Stimulated activated CD8-positive, alpha-beta memory T cell treated with anti-CD3 and anti-CD28 coated beads, Interleukin-12 subunit alpha, Interleukin-12 subunit beta, amount 100 ng/mL, for 4 hours (primary cell): ENCODE data around the gene SRC.
A peak's percentile ranks its signal among the peaks of the same experiment; 100 is the strongest.
"Not testable (repeated sequence)": the region's sequence is repeated elsewhere in the genome, so short reads cannot be mapped to it uniquely, and the experiment has no call there.

Experiments used
- DNase-seq: peaks from one replicate; pipeline ENCODE4 v3.0.0-alpha.2; 2020; ENCODE audit warnings: low read depth

Gene SRC

DNA sequence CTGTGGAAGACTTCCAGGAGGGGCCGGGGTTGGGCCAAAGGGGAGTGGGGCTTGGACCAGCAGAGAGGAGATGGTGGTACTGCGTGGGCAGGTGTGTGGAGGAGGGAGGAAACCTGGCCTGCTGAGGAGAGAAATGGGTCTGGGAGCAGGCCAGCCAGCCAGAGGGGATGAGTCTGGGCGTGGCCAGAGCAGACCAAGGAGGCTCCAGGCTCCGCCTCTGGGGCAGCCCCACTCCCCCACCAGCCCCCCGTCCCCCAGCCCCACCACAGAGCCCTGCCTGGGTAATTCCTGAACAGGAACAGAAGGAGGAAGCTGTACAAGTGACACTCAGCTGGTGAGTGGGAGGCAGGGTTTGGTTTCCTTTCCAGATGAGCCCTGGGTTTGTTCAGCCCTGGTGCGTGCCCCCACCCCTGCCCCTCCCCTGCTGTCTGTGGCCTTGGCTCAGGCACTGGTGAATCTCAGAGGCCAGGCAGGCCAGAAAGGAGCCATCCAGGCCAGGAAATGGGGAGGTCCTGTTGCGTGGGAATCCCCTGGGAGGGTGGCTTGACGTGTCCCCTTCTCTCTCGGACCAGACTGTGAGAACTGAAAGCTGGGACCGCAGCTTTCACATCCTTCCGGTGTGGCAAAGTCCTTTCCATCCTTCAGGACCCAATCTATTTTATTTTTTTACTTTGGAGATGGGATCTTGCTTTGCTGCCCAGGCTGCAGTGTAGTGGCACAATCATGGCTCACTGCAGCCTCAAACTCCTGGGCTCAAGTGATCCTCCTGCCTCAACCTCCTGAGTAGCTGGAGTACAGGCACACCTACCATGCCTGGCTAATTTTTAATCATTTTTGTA is 9.4 kb upstream of the SRC start:
- DNase-seq, result peak; percentile 41

DNA sequence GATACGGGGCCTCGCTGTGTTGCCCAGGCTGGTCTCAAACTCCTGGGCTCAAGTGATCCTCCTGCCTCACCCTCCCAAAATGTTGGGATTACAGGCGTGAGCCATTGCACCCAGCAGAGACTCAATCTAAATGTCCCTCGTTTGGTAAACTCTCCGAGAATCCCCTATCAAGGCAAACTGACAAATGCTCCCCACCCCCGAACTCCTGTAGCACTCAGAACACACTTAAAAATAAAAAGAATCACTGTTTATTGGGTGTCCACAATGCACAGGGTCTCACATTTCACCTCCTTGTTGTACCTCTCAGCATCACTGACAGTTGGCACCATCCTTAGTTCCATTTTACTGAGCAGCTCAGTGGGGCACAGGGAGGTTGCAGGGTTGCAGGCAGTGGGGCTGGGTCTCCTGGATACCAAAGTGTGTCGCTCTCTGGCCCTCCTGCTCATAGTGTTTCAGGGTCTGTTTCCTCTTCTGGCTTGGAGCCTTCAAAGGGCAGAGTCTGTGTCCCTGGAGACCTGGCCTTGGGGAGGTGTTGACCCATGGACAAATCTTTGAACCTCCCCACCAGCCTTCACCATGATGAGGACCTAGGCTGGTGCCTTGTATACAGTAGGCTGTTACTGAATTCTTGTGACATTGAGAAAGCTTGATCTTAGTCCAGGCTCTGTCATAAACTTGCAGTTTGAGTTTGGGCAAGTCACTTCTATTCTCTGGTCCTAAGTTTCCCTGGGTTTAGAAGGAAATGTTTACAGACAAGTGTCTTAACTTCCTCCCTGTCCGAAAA is 8.5 kb upstream of the SRC start:
- no peak for DNase-seq

DNA sequence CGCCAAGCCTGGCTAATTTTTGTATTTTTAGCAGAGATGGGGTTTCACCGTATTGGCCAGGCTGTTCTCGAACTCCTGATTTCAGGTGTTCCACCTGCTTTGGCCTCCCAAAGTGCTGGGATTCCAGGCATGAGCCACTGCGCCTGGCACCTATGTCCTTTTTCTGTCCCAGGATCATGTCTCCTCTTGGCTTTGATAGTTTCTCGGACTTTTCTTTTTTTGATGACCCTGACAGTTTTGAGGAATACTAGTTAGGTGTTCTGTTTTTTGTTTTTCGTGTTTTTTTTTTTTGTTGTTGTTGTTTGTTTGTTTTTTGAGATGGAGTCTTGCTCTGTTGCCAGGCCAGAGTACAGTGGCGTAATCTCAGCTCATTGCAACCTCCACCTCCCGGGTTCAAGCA is 7.6 kb upstream of the SRC start:
- DNase-seq, result not testable (repeated sequence)

DNA sequence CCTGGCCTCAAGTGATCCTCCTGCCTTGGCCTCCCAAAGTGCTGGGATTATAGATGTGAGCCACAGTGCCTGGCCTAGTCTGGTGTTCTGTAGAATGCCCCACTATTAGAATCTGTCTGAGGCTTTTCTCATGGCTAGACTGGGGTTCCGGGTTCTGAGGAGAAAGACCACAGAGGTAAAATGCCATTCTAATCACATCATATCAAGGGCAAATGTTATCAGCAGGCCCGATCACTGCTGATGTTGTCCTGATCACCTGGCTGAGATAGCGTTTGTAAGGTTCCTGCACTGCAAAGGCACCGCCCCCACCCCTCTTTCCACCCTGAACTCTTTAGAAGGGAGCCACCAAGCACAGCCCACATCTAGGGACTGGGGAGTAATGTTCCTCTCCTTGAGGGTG is 6.7 kb upstream of the SRC start:
- DNase-seq, result no peak

DNA sequence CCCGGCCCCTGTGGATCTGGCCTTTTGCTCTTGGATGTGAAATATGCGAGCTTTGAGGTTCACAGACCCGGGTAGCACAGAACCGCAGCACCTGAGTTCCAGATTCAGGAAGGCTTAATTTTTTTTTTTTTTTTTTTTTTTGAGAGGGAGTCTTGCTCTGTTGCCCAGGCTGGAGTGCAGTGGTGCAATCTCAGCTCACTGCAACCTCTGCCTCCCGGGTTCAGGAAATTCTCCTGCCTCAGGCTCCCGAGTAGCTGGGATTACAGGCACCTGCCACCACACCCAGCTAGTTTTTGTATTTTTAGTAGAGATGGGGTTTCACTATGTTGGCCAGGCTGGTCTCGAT is 6.2 kb upstream of the SRC start:
- not testable (repeated sequence) for DNase-seq

DNA sequence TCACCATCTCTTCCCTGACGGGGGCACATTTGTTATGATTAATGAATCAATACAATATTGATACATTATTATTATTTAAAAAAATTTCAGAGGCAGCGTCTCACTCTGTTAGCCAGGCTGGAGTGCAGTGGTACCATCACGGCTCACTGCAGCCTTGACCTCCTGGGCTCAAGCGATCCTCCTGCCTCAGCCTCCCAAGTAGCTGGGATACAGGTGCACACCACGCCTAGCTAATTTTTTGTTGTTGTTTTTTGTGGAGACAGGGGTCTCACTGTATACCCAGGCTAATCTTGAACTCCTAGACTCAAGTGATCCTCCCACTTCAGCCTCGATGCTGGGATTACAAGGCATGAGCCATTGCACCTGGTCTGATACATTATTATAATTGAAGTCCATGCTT is 4.9 kb upstream of the SRC start:
- no peak for DNase-seq

DNA sequence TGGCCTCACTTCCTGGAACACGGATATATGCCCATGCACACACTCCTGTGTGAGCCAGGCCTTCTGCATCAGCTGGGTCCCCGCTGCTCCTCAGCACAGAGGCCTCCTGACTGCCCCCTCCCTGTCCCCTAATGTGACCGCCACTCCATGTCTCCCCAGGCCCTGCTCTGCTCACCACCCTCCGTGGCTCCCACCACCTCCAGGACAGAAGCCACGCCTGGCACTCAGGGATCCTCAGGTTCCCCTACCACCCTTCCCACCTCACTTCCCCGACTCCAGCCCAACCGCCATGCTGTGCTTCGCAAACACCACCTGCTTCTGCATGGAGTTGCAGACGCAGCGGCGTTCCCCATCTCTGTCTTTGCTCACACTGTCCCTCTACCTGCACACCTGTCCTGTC is 4.3 kb upstream of the SRC start:
- DNase-seq, result no peak

DNA sequence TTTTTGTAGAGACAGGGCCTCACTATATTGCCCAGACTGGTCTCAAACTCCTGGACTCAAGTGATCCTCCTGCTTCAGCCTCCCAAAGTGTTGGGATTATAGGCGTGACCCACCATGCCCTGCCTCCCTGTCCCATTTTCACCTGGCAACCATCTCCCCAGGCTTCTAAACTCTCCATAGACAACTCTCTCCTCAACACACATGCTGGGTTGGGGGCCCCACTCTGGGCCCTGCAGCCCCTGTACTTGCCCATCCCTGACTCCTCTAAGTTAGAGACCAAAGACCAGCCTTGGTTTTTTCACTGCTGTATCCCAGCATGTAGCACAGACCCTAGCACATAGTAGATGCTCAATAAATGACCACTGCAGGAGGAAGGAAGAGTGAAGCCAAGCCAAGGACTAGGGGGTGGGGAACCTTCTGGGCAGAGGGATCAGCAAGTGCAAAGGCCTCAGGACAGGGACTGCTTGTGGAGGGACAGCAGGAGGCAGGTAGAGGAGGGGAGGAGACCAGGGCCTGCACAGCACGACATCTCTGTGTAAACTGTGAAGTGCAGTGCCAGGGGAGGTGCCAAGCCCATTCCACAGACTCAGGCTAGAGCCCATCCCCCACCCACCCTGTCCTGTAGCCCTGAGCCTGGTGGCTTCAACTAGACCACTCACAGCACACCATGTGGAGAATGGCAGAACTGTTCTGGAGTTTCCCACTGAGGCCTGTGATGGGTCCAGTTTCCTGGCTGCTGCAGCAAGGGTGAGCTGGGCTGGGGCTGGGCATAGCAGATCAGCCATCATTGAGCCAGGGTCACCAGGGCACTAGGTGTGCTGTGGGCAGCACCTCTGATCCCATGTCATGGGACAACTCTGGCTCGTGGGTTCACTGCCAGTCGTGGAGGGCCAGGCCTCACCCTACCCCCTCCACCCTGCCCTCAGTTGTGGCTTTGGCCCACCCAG is 3.4 kb upstream of the SRC start:
- no peak for DNase-seq

DNA sequence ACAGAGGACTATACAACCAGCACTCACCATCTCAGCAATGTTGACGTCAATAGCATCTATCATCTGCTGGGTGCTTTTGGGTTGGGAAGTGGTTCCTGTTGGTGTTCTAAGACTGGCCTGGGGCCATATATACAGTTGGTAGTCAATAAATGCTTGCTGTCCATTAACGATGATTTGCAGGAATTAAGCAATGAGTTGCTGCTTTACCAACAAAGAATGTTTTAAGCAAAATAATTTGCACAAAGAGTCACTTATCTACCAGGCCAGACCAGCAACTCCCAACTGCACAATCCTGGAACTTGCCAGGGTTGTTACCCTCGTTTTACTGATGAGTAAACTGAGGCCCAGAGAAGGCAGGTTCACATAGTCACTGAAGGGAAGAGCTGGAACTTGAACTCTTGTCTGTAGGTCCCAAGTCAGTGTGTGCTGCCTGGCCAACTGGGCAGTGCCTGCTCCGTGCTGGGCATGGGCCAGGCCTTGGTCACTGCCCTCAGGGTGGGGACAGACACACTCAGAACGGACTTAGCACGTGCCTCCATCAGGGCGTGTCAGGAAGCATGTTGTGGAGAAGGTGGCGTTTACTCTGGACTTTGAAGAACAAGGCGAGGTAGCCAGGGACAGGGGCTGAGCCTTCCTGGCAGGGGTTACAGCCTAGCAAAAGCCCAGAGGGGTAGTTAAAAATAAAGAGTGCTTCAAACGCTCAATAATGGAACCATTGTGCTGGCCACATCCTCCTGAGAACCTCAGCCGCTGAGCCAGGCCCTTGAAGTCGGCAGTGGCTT is 2.5 kb upstream of the SRC start:
- no peak for DNase-seq

DNA sequence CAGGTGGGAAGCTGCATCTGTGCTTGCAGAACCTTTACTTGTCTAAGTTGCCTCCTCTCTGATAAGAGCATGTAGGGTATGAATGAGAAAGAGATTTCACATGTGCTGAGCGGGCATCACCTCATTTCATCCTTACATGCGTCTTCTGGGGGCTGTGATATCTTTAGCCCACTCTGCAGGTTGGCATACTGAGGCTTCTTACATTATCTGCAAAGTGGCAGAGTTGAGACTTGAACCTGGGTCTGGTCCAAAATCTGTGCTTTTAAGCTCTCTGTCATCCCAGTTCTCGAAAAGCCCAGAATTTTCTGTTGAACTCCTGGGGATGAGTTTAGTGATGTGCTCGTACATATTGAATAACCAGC is 2.0 kb upstream of the SRC start:
- DNase-seq, result no peak

DNA sequence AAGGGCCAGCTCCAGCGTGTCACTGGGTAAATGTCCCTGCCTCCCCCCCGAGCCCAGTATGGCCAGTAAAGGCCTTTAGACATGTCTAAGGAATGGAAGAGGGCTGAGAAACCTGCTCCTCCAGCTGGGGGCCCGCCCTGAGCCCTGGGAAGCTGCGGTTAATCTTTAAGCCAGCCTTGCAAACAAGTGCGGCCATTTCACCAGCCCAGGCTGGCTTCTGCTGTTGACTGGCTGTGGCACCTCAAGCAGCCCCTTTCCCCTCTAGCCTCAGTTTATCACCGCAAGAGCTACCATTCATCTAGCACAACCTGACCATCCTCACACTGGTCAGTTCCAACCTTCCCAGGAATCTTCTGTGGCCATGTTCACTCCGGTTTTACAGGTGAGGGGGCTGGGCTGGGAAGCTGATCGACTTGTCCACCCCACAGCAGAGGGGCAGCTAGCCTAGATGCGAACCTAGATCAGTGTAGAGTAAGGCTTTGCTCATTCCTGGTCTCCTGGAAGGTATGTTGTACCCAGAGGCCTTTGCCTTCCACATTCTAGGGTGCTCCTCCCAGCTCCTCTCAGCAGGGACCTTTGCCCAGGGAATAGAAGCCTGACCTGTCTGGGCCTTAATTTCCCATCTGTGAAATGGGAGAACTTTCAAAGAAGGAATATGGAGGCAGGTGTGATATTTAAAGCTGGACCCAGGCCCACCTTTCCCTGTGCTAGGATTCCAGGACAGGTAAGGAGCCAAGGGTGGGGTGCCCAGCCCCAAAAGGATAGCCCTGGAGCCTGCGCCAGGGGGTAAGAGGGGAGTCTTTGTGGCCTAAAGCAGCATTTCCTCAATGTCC is 1.2 kb upstream of the SRC start:
- no peak for DNase-seq

DNA sequence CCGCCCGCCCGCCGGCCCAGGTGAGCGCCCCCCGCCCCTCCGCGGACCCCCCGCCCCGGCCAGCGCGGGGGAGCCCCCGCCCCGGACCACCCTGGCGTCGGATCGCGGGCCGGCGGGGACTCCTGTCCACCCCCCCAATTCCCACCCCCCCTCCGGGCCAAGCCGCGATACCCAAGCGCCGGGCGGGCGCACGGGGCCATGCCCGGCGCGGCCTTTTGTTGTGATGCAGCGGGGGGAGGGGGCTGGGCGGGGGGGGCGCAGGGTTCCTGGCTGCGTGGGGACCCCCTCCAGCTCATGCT is 245 bp downstream of the SRC start:
- no peak for DNase-seq

DNA sequence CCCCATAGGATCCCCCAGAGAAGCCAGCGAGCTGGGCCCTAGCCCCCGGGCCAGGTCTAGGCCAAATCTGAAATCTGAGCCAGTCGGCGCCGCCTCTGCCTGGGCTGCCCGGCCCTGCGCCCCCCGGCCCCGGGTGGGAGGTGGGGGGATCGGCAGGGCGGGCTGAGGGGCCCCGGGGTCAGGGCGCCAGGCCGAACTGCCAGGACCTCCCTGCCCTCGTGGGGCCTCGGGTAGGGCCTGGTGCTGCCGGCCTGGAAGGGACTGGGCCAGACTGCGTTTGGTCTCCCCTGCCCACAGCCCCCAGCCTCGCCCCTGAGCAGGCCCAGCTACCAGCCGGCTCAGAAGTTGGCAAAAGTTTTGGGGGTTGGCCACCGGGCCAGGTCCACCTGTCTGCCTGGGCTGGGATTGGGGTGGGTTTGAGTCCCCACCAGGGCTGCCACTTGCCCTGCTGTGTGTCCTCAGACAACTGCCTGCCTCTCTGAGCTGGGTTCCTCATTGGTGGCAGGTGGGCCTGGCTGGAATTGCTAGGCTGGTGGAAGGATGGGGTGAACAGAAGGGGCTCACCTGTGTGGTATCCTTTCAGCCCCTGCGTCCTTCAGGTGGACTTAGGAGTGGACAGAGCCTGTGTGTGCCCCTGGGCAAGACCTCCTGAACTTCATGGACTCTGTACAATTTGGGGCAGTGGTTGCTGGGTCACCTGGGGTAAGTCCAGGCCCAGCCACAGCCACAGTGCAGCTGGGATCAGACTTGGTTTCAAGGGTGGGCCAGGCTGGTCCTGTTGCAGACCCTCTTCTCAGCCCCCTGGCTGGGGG is 801 bp downstream of the SRC start:
- DNase-seq, result no peak

DNA sequence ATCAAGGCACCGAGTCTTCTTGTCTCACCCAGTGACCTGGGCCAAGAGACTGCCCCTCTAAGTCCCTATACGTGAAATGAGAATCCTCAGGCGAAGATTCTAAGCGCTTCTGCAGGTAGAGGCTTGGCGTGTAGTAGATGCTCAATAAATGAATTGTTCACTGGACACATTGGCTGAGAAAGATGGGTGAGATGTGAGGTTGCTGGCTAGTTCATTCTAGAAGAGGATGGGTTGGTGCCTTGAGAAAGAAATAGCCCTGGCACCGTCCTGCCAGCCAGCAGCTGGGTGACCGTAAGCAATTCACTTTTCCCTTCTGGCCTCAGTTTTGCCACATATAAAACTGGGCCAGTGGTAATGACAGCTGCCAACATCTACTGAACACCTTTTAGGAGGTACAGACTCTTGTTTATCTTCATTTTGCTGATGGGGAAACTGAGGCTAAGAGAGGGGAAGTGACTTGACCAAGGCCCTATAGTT is 1.4 kb downstream of the SRC start:
- no peak for DNase-seq

DNA sequence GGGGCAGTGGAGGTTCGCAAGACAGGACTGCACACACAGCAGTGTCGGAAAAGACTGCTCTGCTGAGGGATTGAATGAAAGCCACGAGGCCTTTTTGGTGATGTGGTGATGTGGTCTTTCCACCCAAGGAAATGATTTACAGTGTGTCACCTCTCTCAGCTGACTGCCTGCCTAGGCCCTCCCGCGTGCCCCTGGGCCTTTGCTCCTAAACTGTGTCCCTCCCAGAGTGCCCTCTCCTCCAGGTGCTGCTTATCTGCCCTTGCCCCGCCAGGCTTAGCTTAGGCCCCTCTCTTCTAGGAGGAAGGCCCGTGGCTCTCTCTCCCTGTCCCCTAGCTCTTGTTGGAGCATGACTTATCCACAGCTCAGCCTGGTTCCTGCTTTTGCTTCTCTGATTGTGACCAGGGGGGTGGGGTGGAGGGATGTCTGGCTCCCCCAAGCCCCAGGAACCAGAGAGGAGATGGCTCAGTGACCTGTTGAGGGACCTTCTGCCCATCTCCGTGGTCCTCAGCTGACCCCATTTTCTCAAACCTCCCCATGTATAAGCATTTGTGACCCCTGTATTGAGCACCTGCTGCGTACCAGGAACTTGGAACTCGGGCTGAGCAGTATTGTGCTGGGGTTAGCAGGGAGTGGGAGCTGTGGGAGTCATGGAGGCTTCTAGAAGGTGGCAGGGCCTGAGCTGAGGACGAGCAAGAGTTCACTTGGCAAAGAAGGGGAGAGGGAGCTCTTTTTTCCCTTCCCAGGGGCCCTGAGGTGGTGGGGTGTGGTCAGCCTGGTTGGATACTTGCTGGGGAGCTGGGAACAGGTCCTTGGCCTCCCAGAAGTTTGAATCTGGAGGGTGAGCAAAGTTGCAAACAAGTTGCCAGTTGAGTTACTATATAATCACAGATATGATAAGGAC is 2.2 kb downstream of the SRC start:
- no peak for DNase-seq

DNA sequence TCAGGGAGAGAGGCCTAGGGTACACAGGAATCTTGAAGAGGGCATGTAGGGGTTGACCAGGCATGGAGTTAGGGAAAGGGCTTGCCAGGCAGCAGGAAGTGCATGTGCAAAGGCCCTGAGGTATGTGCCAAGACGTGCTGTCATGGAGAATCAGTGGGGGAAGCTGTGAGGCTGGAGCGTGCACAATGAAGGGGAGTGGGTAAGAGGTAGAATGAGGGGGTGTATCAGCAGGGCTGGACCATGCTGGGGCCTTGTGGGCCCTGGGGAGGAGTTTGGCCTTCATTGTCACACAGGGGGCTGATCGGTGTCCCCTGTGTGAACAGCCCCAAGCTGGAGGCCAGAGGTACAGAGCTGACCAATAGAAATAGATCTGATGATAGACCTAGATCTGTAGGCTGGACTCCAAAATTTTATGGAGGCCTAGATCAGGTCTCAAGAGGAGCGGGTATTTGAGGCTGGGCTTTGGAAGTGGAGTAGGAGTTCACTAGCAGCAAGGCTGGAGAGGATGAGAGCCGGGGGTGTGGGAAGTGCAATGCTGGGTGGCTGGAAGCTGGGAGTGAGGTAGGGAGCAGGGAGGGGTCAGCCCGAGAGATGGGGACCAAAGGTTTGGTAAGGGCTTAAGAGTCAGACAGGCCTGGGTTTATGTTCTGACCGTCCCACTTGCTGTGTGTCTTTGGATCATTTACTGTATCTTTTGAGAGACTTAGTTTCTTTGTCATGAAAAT is 3.0 kb downstream of the SRC start:
- DNase-seq, result no peak

DNA sequence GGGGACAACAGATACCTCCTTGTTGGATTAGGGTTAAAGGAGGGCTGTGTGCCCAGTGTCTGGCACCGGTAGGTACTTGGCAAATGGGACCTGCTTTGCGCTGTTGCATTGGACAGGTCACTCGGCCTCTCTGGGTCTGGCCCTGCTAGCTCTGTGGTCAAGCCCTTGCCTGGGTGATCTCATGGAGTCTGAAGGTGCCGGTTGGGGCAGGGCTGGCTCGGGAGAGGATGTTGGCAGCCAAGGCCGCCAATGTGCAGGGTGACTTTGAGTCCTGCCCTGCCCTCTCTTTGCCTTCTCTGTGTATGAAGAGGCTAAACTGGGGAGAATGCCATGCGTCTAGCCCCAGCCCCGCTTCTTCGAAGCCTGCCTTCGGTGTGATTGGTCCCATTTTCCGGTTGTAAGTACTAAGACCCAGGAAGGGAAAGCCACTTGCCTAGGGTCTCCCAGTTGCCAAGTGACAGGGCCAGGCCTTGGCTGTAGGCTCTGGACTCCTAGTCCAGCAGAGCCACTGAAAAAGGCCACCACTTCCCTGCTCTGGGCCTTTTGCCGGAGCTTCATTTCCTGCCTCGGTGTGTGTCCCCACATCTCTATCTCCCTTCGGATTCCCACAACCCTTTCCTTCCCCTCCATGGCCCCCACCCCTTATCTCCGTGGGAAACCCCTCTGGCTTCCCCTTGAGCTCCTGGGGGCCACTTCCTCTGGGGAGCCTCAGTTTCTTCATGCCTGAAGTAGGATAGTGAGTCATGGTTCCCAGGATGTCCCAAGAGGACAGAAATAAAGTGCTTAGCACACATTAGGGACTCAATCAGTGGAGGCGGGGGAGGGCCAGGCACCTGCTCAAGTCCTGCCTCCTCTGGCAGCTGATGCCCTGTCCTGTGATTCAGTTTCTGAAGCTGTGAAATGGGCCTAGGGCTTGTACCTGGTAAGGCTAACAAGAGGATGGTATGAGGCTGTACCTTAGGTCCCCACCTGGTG is 3.9 kb downstream of the SRC start:
- no peak for DNase-seq
